ENCODE measurements around the gene GPRIN2. TPM values are rescaled to one million over a fixed set of nuclear protein-coding genes. Genes with fewer than 3 reads are reported as not detected.
A peak's percentile ranks its signal among the peaks of the same experiment; 100 is the strongest.

GPRIN2 gene
- total and polyA plus RNA-seq, 2 of the 8 experiments (the other 6 are each of a cell fraction or from before 2014, with no cell fraction given), result 14.3 to 18.6 TPM

- Histone ChIP-seq H3K14ac (ENCODE audit: insufficient read length) (no peak overlapping the region), H3K23me2 (ENCODE audit: low read depth, low read length) (peaks cover 2% of the 10 kb centered on the region; the same call in 1 of the 2 replicates), H4K20me1 (replicated peaks in 1 of 2; ENCODE audit: control insufficient read depth in 1 of 2, insufficient read depth in 2 of 2, low read length in 2 of 2) (peaks cover 0 to 2% of the 10 kb centered on the region in 2 experiments), H2BK12ac (ENCODE audit: low read depth, low read length) (0 out of 2 replicates have a peak overlapping the region, but pooled peaks have one; percentile 1), H3K4me2 (ENCODE audit: insufficient read depth in 1 of 2, low read depth in 2 of 2, low read length in 2 of 2) (peak overlapping the region; percentile 2 to 10; a peak in 1 of 4 replicates), H3K9me3 (ENCODE audit: insufficient read depth in 2 of 2, low read depth in 1 of 2, low read length in 1 of 2) (no peaks in the 10 kb centered on the region), H2BK120ac (replicated peaks; ENCODE audit: low read depth, low read length) (no peak overlapping the region), H3K27ac (ENCODE audit: low read depth, low read length) (no peak overlapping the region), H3K18ac (ENCODE audit: extremely low read depth, low read length) (no peak overlapping the region), H4K91ac (replicated peaks; ENCODE audit: insufficient read length, low read length) (peak overlapping the region; percentile 0), H2BK5ac (ENCODE audit: low read depth, low read length) (no peak overlapping the region), H3K36me3 (ENCODE audit: control insufficient read depth in 2 of 4, insufficient read depth in 4 of 4, low read length in 3 of 4) (no peaks in the 10 kb centered on the region), H3K23ac (ENCODE audit: insufficient read length) (no peak overlapping the region), H2BK15ac (ENCODE audit: low read length) (peak overlapping the region; percentile 0; the same call in 1 of the 2 replicates), H2AK5ac (ENCODE audit: low read depth, low read length) (no peak overlapping the region), H3K27me3 (replicated peaks in 1 of 4; ENCODE audit: control insufficient read depth in 3 of 4, extremely low read depth in 1 of 4, insufficient read depth in 3 of 4, low read length in 3 of 4) (peaks cover 0 to 6% (median 1%) of the 10 kb centered on the region in 4 experiments; a peak in 4 of 7 replicates), H3K79me2 (ENCODE audit: control insufficient read depth in 1 of 2, insufficient read depth in 2 of 2, low read length in 2 of 2) (no peaks in the 10 kb centered on the region), H2BK20ac (ENCODE audit: low read length) (no peak overlapping the region), H3K79me1 (ENCODE audit: low read depth, low read length) (no peaks in the 10 kb centered on the region), H4K8ac (ENCODE audit: extremely low read depth, insufficient read depth, low read length) (peak overlapping the region; percentile 37; the same call in 1 of the 2 replicates), H3K4me1 (replicated peaks in 1 of 4; ENCODE audit: control insufficient read depth in 3 of 4, insufficient read depth in 4 of 4, low read length in 3 of 4) (peaks cover 7 to 12% (median 8%) of the 10 kb centered on the region in 4 experiments), H2AFZ (ENCODE audit: low read length) (0 out of 2 replicates have a peak overlapping the region, but pooled peaks have one; percentile 3), H4K5ac (ENCODE audit: insufficient read length, low read depth, low read length) (no peak overlapping the region), H3K4ac (replicated peaks; ENCODE audit: insufficient read length, low read depth, low read length) (peak overlapping the region; percentile 10), H3K9ac (replicated peaks in 1 of 4; ENCODE audit: extremely low read depth in 1 of 4, low read depth in 3 of 4, low read length in 3 of 4) (no peak overlapping the region), H3K56ac (replicated peaks; ENCODE audit: insufficient read length, low read depth, low read length) (no peak overlapping the region), H3K4me3 (ENCODE audit: extremely low read depth in 1 of 4, insufficient read depth in 2 of 4, low read depth in 3 of 4, low read length in 4 of 4) (no peak overlapping the region)
- 88% methylated on average over 5 of the region's 5 CpGs; no CpG with 5 or more reads in 1 of the 2 experiments for WGBS, 2 experiments (ENCODE audit: extremely low coverage in 1 of 2, insufficient coverage in 1 of 2, insufficient read length in 1 of 2, insufficient replicate concordance in 2 of 2, low coverage in 1 of 2, low lambda C conversion rate in 2 of 2, missing lambda C conversion rate in 1 of 2)
- ChIA-PET POLR2A (ENCODE audit: partially characterized antibody) (interaction anchor here (0.7 to 1.6 kb wide), 5 partner anchors 9 to 20 kb away, joined by 3 to 5 read pairs (median 3); partner anchors contain the start of gene GPRIN2), CTCF (ENCODE audit: partially characterized antibody) (interaction anchor here (0.7 to 6.5 kb wide), 5 partner anchors 9 to 19 kb away, joined by 3 to 46 read pairs (median 5); no protein-coding TSS in a partner anchor)
- DNase-seq (ENCODE audit: low read depth in 1 of 2, low spot score in 2 of 2) (no peak), FAIRE-seq (no peak)
- TF ChIP-seq YY1 (IDR thresholded peaks at IDR 0.05; ENCODE audit: low read depth, low read length) (peak; percentile 96), HDAC2 (IDR thresholded peaks at IDR 0.05; ENCODE audit: borderline replicate concordance in 1 of 2, low read depth in 2 of 2, low read length in 2 of 2) (no peak), SP4 (IDR thresholded peaks at IDR 0.05; ENCODE audit: low read length) (no peak), GABPA (IDR thresholded peaks at IDR 0.05; ENCODE audit: borderline replicate concordance, insufficient read depth, low read length) (no peak), CREB1 (IDR thresholded peaks at IDR 0.05) (no peak)
Measured at GRCh38 chr10:46536781-46537180, 19.7 kb downstream of the GPRIN2 start.
